Parathyroid adenoma (tissue), 2 donors: Measurements from ENCODE around the gene VTA1.

Experiments
- H2AFZ ChIP-seq: fragments of 300-600 bp; sonication (generic); one replicate; pipeline ENCODE4 v1.7.0; 2017; ENCODE audit warnings: antibody characterized with exemption, mild to moderate bottlenecking
- H3K27ac ChIP-seq: fragments of 300-600 bp; sonication (generic); one replicate; pipeline ENCODE4 v1.7.0; 2017
- H3K27me3 ChIP-seq: fragments of 300-600 bp; sonication (generic); one replicate; pipeline ENCODE4 v1.7.0; 2017; ENCODE audit warnings: low read length; ENCODE audit not compliant: control insufficient read depth, insufficient read depth
- H3K36me3 ChIP-seq: fragments of 300-600 bp; sonication (generic); one replicate; pipeline ENCODE4 v1.7.0; 2017; ENCODE audit warnings: low read length; ENCODE audit not compliant: control insufficient read depth, insufficient read depth
- H3K4me1 ChIP-seq: fragments of 300-600 bp; sonication (generic); one replicate; pipeline ENCODE4 v1.7.0; 2017; ENCODE audit warnings: control low read depth
- H3K4me2 ChIP-seq: fragments of 300-600 bp; sonication (generic); one replicate; pipeline ENCODE4 v1.7.0; 2017; ENCODE audit warnings: low read length
- H3K4me3 ChIP-seq: fragments of 300-600 bp; sonication (generic); one replicate; pipeline ENCODE4 v1.7.0; 2017; ENCODE audit warnings: low read depth, low read length
- H3K79me2 ChIP-seq: fragments of 300-600 bp; sonication (generic); one replicate; pipeline ENCODE4 v1.7.0; 2017; ENCODE audit warnings: control low read depth
- H3K9ac ChIP-seq: fragments of 300-600 bp; sonication (generic); one replicate; pipeline ENCODE4 v1.7.0; 2017; ENCODE audit warnings: mild to moderate bottlenecking
- H3K9me3 ChIP-seq: fragments of 300-600 bp; sonication (generic); one replicate; pipeline ENCODE4 v1.7.0; 2017; ENCODE audit warnings: low read length; ENCODE audit not compliant: control insufficient read depth
- TF ChIP-seq, protein P1 (sequence below): fragments of 300-600 bp; sonication (generic); IDR thresholded peaks from one replicate; pipeline ENCODE4 v1.7.0; 2017; ENCODE audit warnings: antibody characterized with exemption, mild to moderate bottlenecking
- donor health status: primary hyperparathyroidism.

The VTA1 gene

GRCh38 chr6:142210606-142211005, 63.5 kb downstream of the VTA1 start:
- Histone ChIP-seq H3K36me3 (no peaks in the 10 kb centered on the region), H3K27me3 (no peaks in the 10 kb centered on the region), H3K4me1 (no peaks in the 10 kb centered on the region), H2AFZ (no peak overlapping the region), H3K27ac (no peak overlapping the region), H3K9ac (no peak overlapping the region), H3K79me2 (no peaks in the 10 kb centered on the region), H3K4me2 (no peak overlapping the region), H3K4me3 (no peak overlapping the region), H3K9me3 (no peaks in the 10 kb centered on the region)
- TF ChIP-seq, protein P1, sequence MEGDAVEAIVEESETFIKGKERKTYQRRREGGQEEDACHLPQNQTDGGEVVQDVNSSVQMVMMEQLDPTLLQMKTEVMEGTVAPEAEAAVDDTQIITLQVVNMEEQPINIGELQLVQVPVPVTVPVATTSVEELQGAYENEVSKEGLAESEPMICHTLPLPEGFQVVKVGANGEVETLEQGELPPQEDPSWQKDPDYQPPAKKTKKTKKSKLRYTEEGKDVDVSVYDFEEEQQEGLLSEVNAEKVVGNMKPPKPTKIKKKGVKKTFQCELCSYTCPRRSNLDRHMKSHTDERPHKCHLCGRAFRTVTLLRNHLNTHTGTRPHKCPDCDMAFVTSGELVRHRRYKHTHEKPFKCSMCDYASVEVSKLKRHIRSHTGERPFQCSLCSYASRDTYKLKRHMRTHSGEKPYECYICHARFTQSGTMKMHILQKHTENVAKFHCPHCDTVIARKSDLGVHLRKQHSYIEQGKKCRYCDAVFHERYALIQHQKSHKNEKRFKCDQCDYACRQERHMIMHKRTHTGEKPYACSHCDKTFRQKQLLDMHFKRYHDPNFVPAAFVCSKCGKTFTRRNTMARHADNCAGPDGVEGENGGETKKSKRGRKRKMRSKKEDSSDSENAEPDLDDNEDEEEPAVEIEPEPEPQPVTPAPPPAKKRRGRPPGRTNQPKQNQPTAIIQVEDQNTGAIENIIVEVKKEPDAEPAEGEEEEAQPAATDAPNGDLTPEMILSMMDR, result no peak

DNA sequence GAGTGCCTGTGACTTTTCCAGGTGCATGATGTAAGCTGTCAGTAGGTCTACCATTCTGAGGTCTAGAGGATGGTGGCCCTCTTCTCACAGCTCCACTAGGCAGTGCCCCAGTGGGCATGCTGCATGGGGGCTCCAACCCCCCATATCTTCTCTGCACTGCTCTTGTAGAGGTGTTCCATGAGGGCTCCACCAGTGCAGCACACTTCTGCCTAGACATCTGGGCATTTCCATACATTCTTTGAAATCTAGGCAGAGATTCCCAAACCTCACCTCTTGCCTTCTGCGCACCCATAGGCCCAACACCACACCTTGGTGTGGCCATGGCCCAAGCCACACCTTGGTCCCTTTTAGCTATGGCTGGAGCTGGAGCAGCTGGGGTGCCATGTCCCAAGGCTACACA, 66.3 kb downstream of the VTA1 start:
- Histone ChIP-seq H3K36me3 (no peaks in the 10 kb centered on the region), H3K4me2 (no peak overlapping the region), H3K27me3 (no peaks in the 10 kb centered on the region), H3K4me3 (no peak overlapping the region), H3K4me1 (no peaks in the 10 kb centered on the region), H3K27ac (no peak overlapping the region), H3K79me2 (no peaks in the 10 kb centered on the region), H3K9ac (no peak overlapping the region), H2AFZ (no peak overlapping the region), H3K9me3 (no peaks in the 10 kb centered on the region)
- TF ChIP-seq, protein P1, result no peak

GRCh38 chr6:142218446-142218845, 71.4 kb downstream of the VTA1 start:
- Histone ChIP-seq H3K27ac (no peak overlapping the region), H3K27me3 (no peaks in the 10 kb centered on the region), H3K79me2 (no peaks in the 10 kb centered on the region), H3K4me2 (peak overlapping the region; percentile 8), H3K36me3 (no peaks in the 10 kb centered on the region), H3K9me3 (no peaks in the 10 kb centered on the region), H3K4me1 (no peaks in the 10 kb centered on the region), H2AFZ (no peak overlapping the region), H3K4me3 (peak overlapping the region; percentile 0), H3K9ac (no peak overlapping the region)
- TF ChIP-seq, protein P1, result no peak

GRCh38 chr6:142222022-142222421, 75.0 kb downstream of the VTA1 start:
- H2AFZ ChIP-seq, result no peak overlapping the region
- no peaks in the 10 kb centered on the region for H3K4me1 ChIP-seq
- H3K4me2 ChIP-seq, result peak overlapping the region; percentile 35
- no peaks in the 10 kb centered on the region for H3K79me2 ChIP-seq
- no peaks in the 10 kb centered on the region for H3K9me3 ChIP-seq
- H3K27me3 ChIP-seq, result no peaks in the 10 kb centered on the region
- no peak overlapping the region for H3K4me3 ChIP-seq
- no peak overlapping the region for H3K9ac ChIP-seq
- H3K27ac ChIP-seq, result no peak overlapping the region
- TF ChIP-seq, protein P1, result no peak
- no peaks in the 10 kb centered on the region for H3K36me3 ChIP-seq

GRCh38 chr6:142223938-142224337, 76.9 kb downstream of the VTA1 start:
- H3K4me3 ChIP-seq, result no peak overlapping the region
- TF ChIP-seq, protein P1, result no peak
- no peak overlapping the region for H3K9ac ChIP-seq
- H3K4me2 ChIP-seq, result no peak overlapping the region
- H3K4me1 ChIP-seq, result no peaks in the 10 kb centered on the region
- no peak overlapping the region for H3K27ac ChIP-seq
- no peak overlapping the region for H2AFZ ChIP-seq
- no peaks in the 10 kb centered on the region for H3K27me3 ChIP-seq
- H3K79me2 ChIP-seq, result no peaks in the 10 kb centered on the region
- H3K36me3 ChIP-seq, result no peaks in the 10 kb centered on the region
- no peaks in the 10 kb centered on the region for H3K9me3 ChIP-seq
